D721Med (cell line): ENCODE data around the gene PLIN5.
"Not testable (repeated sequence)": the region's sequence is repeated elsewhere in the genome, so short reads cannot be mapped to it uniquely, and the experiment has no call there.

Experiments used
- DNase-seq: peaks from one replicate; pipeline ENCODE4 v3.0.0; 2011; ENCODE audit warnings: low spot score; ENCODE audit not compliant: insufficient read length
- FAIRE-seq: peaks from 2 replicates; lab custom pipeline; 2011; peaks lifted over from hg19 to GRCh38; lab: Jason Lieb, UNC
- CTCF ChIP-seq: IDR thresholded peaks from 2 replicates; pipeline ENCODE4 v1.5.1; 2012; ENCODE audit warnings: mild to moderate bottlenecking, control low read depth; ENCODE audit not compliant: insufficient read depth; ENCODE audit errors: missing control alignments

PLIN5 gene

DNA sequence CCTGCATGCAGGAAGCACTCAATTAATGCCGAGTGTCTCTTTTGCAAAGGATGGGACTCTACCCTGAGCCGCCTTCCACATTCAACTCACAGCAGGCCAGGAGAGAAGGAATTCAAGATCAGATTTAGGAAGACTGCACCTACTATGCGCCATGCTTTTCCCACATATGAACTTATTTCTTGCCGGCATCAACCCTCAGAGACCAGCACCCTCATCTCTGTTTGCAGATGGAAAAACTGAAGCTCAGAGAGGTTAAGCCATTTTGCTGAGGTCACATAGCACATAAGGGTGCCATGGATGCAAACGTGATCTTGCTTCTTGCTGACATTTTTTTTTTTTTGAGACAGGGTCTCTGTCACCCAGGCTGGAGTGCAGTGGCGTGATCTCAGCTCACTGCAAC lies 38.7 kb upstream of the PLIN5 start:
- no peak for DNase-seq
- no peak for TF ChIP-seq CTCF
- FAIRE-seq, result no peak

- no peak for TF ChIP-seq CTCF
- FAIRE-seq (no peak), DNase-seq (no peak)
Observed at GRCh38 chr19:4571305-4571917, 36.4 kb upstream of the PLIN5 start.

GRCh38 chr19:4570916-4571304 lies 35.9 kb upstream of the PLIN5 start:
- no peak for FAIRE-seq
- TF ChIP-seq CTCF, result no peak
- no peak for DNase-seq

DNA sequence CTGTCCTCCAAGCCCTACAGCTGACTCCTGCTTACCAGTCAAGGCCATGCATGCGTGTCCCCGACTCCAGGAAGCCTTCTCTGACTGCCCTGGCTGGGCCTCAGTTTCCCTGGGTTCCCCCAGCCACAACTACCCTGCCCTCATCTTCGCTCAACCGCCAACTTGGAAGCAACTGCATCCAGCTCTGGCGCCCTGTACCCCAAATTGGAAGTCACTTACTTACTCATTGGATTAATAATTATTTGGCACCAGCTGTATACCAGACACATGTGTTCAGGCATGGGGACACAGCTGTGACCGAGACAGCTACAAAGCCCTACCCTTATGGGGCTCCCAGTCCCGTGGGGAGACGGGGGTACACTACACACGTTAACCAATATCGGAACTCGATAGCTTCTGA lies 35.4 kb upstream of the PLIN5 start:
- no peak for DNase-seq
- FAIRE-seq, result no peak
- no peak for TF ChIP-seq CTCF

DNA sequence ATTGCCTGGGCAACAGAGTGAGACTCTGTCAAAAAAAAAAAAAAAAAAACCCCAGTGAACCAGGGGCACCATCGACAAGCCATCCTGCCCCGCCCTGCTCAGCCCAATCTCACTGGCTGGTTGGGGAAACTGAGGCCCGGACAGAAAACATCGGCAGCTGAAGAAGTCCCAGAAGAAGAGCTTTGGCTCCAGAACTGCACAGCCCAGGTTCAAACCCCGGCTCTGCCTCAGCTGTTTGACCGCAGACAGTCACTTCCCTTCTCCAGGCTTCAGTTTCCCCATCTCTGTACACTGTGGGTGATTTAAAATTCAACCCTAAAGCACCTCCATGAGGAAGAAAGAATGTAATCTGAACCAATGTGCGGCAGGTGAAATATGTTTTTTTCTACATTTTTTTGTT lies 33.9 kb upstream of the PLIN5 start:
- DNase-seq (no peak), FAIRE-seq (no peak)
- TF ChIP-seq CTCF, result no peak

- FAIRE-seq (no peak), DNase-seq (no peak)
- TF ChIP-seq CTCF, result peak; percentile 58
Observed at GRCh38 chr19:4567584-4568071, 32.6 kb upstream of the PLIN5 start.

GRCh38 chr19:4566402-4567051 lies 31.5 kb upstream of the PLIN5 start:
- no peak for FAIRE-seq
- TF ChIP-seq CTCF, result no peak

GRCh38 chr19:4563562-4563961 lies 28.5 kb upstream of the PLIN5 start:
- not testable (repeated sequence) for DNase-seq, FAIRE-seq

More at GRCh38 chr19:4566402-4567051, 31.5 kb upstream of the PLIN5 start:
- no peak for DNase-seq

DNA sequence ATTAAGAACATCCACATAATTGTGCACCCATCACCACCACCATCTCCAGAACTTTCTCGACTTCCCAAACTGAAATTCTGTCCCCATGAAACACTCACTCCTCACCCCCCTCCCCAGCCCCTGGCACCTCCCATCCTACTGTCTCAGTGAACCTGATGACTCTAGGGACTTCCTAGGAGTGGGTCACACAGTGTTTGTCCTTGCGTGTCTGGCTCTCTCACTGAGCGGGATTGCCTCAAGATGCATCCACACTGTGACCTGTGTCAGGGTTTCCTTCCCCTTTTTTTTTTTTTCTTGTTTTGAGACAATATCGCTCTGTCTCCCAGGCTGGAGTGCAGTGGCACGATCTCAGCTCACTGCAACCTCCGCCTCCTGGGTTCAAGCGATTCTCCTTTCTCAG lies 27.1 kb upstream of the PLIN5 start:
- not testable (repeated sequence) for FAIRE-seq, DNase-seq
